ENCODE measurements around the gene ZNF629.

GRCh38 chr16:30786936-30787612, at the start of gene ZNF629:
- TF ChIP-seq, protein P1, sequence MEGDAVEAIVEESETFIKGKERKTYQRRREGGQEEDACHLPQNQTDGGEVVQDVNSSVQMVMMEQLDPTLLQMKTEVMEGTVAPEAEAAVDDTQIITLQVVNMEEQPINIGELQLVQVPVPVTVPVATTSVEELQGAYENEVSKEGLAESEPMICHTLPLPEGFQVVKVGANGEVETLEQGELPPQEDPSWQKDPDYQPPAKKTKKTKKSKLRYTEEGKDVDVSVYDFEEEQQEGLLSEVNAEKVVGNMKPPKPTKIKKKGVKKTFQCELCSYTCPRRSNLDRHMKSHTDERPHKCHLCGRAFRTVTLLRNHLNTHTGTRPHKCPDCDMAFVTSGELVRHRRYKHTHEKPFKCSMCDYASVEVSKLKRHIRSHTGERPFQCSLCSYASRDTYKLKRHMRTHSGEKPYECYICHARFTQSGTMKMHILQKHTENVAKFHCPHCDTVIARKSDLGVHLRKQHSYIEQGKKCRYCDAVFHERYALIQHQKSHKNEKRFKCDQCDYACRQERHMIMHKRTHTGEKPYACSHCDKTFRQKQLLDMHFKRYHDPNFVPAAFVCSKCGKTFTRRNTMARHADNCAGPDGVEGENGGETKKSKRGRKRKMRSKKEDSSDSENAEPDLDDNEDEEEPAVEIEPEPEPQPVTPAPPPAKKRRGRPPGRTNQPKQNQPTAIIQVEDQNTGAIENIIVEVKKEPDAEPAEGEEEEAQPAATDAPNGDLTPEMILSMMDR (IDR thresholded peaks at IDR 0.05; ENCODE audit: poor library complexity), result no peak
- TF ChIP-seq EZH2 (IDR thresholded peaks at IDR 0.05; ENCODE audit: borderline replicate concordance), result no peak
